H1 (cell line): Measurements from ENCODE around the gene DIPK1A. TPM values are rescaled to one million over a fixed set of nuclear protein-coding genes. Genes with fewer than 3 reads are reported as not detected.

Experiments
- CTCF ChIA-PET: fragments of 300-600 bp; sonication (Branson Sonifier 250); formaldehyde crosslinking; loops from one replicate; lab custom pipeline; 2021; ENCODE audit not compliant: partially characterized antibody; lab: Charles Lee
- POLR2A ChIA-PET: fragments of 300-600 bp; sonication (Branson Sonifier 250); formaldehyde crosslinking; loops from one replicate; lab custom pipeline; 2021; ENCODE audit warnings: inconsistent platforms; ENCODE audit not compliant: partially characterized antibody; lab: Charles Lee
- DNase-seq, 2 experiments: peaks; one replicate each; pipeline versions ENCODE4 v3.0.0 to v3.0.0-alpha.2; 2010 to 2022; ENCODE audit warnings: low spot score in 2 of 2, low read depth in 1 of 2, mixed read lengths in 1 of 2
- FAIRE-seq: peaks from 2 replicates; lab custom pipeline; 2011; peaks lifted over from hg19 to GRCh38; lab: Jason Lieb, UNC
- H2AFZ ChIP-seq: 2 replicates; pipeline ENCODE4 v1.8.1; 2012; ENCODE audit warnings: low read length, inconsistent platforms
- H2AK5ac ChIP-seq: 2 replicates; pipeline ENCODE4 v1.6.1; 2013; ENCODE audit warnings: low read depth, low read length
- H2BK120ac ChIP-seq: replicated peaks from 2 replicates; pipeline ENCODE3; 2013; ENCODE audit warnings: low read depth, low read length, inconsistent platforms
- H2BK12ac ChIP-seq: 2 replicates; pipeline ENCODE4 v1.6.1; 2013; ENCODE audit warnings: low read depth, low read length
- H2BK15ac ChIP-seq: 2 replicates; pipeline ENCODE4 v1.6.1; 2013; ENCODE audit warnings: low read length
- H2BK20ac ChIP-seq: 2 replicates; pipeline ENCODE4 v1.6.1; 2013; ENCODE audit warnings: low read length
- H2BK5ac ChIP-seq: 2 replicates; pipeline ENCODE4 v1.6.1; 2013; ENCODE audit warnings: low read depth, low read length
- H3K14ac ChIP-seq: 2 replicates; pipeline ENCODE4 v1.6.1; 2013; ENCODE audit warnings: inconsistent platforms; ENCODE audit not compliant: insufficient read length
- H3K18ac ChIP-seq: 2 replicates; pipeline ENCODE4 v1.6.1; 2013; ENCODE audit warnings: low read length; ENCODE audit errors: extremely low read depth
- H3K23ac ChIP-seq: 2 replicates; pipeline ENCODE4 v1.6.1; 2013; ENCODE audit warnings: inconsistent platforms; ENCODE audit not compliant: insufficient read length
- H3K23me2 ChIP-seq: 2 replicates; pipeline ENCODE4 v1.6.1; 2013; ENCODE audit warnings: low read depth, low read length
- H3K27ac ChIP-seq: 2 replicates; pipeline ENCODE4 v1.6.1; 2011; ENCODE audit warnings: low read depth, low read length, inconsistent platforms
- H3K27me3 ChIP-seq, 4 experiments: replicated peaks in 1 of 4; 1 replicate in 1 of 4; 2 replicates in 3 of 4; pipeline versions ENCODE4 v1.6.1 to v1.8.1; 2011 to 2013; ENCODE audit warnings: low read length in 3 of 4, mild to moderate bottlenecking in 3 of 4, inconsistent platforms in 2 of 4, mixed read lengths in 2 of 4, moderate library complexity in 1 of 4; ENCODE audit not compliant: control insufficient read depth in 3 of 4, insufficient read depth in 3 of 4; ENCODE audit errors: extremely low read depth in 1 of 4
- H3K36me3 ChIP-seq, 4 experiments: 2 replicates each; pipeline versions ENCODE4 v1.6.1 to v1.8.1; 2011 to 2013; ENCODE audit warnings: mild to moderate bottlenecking in 4 of 4, low read length in 3 of 4, moderate library complexity in 2 of 4, control low read depth in 1 of 4, inconsistent platforms in 1 of 4; ENCODE audit not compliant: insufficient read depth in 4 of 4, control insufficient read depth in 2 of 4
- H3K4ac ChIP-seq: replicated peaks from 2 replicates; pipeline ENCODE3; 2013; ENCODE audit warnings: low read length, low read depth, mixed read lengths, inconsistent platforms; ENCODE audit not compliant: insufficient read length
- H3K4me1 ChIP-seq, 4 experiments: replicated peaks in 1 of 4; 1 replicate in 1 of 4; 2 replicates in 3 of 4; pipeline versions ENCODE4 v1.6.1 to v1.8.1; 2011 to 2013; ENCODE audit warnings: low read length in 3 of 4, inconsistent platforms in 2 of 4, mixed read lengths in 1 of 4; ENCODE audit not compliant: insufficient read depth in 4 of 4, control insufficient read depth in 3 of 4
- H3K4me2 ChIP-seq, 2 experiments: 2 replicates each; pipeline versions ENCODE4 v1.6.1 to v1.8.1; 2011 to 2013; ENCODE audit warnings: low read depth in 2 of 2, low read length in 2 of 2, control low read depth in 1 of 2, inconsistent platforms in 1 of 2, mild to moderate bottlenecking in 1 of 2; ENCODE audit not compliant: insufficient read depth in 1 of 2
- H3K4me3 ChIP-seq, 4 experiments: fragments of 200-600, 300-600 bp in 1 of 4; sonication (generic), shearing (Covaris generic), sonication (Bioruptor Twin) in 1 of 4; 2 replicates each; pipeline versions ENCODE4 v1.5.1 to v1.8.1; 2011 to 2016; ENCODE audit warnings: low read length in 4 of 4, low read depth in 3 of 4, control low read depth in 2 of 4, inconsistent platforms in 2 of 4, mild to moderate bottlenecking in 2 of 4, mixed read lengths in 1 of 4, moderate library complexity in 1 of 4; ENCODE audit not compliant: insufficient read depth in 2 of 4; ENCODE audit errors: extremely low read depth in 1 of 4
- H3K56ac ChIP-seq: replicated peaks from 2 replicates; pipeline ENCODE3; 2013; ENCODE audit warnings: low read depth, mild to moderate bottlenecking, mixed read lengths, low read length, inconsistent platforms; ENCODE audit not compliant: insufficient read length
- H3K79me1 ChIP-seq: 2 replicates; pipeline ENCODE4 v1.6.1; 2013; ENCODE audit warnings: low read depth, low read length, control low read depth
- H3K79me2 ChIP-seq, 2 experiments: 2 replicates each; pipeline versions ENCODE4 v1.6.1 to v1.8.1; 2012 to 2013; ENCODE audit warnings: low read length in 2 of 2, mild to moderate bottlenecking in 2 of 2, inconsistent platforms in 1 of 2; ENCODE audit not compliant: insufficient read depth in 2 of 2, control insufficient read depth in 1 of 2
- H3K9ac ChIP-seq, 4 experiments: replicated peaks in 1 of 4; 1 replicate in 1 of 4; 2 replicates in 3 of 4; pipeline versions ENCODE4 v1.6.1 to v1.8.1; 2011 to 2013; ENCODE audit warnings: low read depth in 3 of 4, low read length in 3 of 4, control low read depth in 2 of 4, mild to moderate bottlenecking in 2 of 4, moderate library complexity in 2 of 4, inconsistent platforms in 1 of 4; ENCODE audit errors: extremely low read depth in 1 of 4
- H3K9me3 ChIP-seq, 2 experiments: 2 replicates each; pipeline versions ENCODE4 v1.6.1 to v1.8.1; 2012 to 2013; ENCODE audit warnings: mild to moderate bottlenecking in 2 of 2, moderate library complexity in 2 of 2, control low read depth in 1 of 2, inconsistent platforms in 1 of 2, low read depth in 1 of 2, low read length in 1 of 2, mixed read lengths in 1 of 2; ENCODE audit not compliant: insufficient read depth in 2 of 2
- H4K20me1 ChIP-seq, 2 experiments: replicated peaks in 1 of 2; 2 replicates each; pipeline versions ENCODE3 to v1.8.1; 2011 to 2013; ENCODE audit warnings: inconsistent platforms in 2 of 2, low read length in 2 of 2, mild to moderate bottlenecking in 1 of 2; ENCODE audit not compliant: insufficient read depth in 2 of 2, control insufficient read depth in 1 of 2
- H4K5ac ChIP-seq: 2 replicates; pipeline ENCODE4 v1.6.1; 2013; ENCODE audit warnings: low read length, low read depth, mixed read lengths, inconsistent platforms; ENCODE audit not compliant: insufficient read length
- H4K8ac ChIP-seq: 2 replicates; pipeline ENCODE4 v1.8.0; 2013; ENCODE audit warnings: mild to moderate bottlenecking, moderate library complexity, low read length, inconsistent platforms; ENCODE audit not compliant: insufficient read depth; ENCODE audit errors: extremely low read depth
- H4K91ac ChIP-seq: replicated peaks from 2 replicates; pipeline ENCODE3; 2013; ENCODE audit warnings: low read length, mixed read lengths, inconsistent platforms; ENCODE audit not compliant: insufficient read length
- PHF8 ChIP-seq: fragments of 200-600 bp; sonication (generic); conservative IDR thresholded peaks from 2 replicates; pipeline ENCODE4 v1.7.1; 2012; ENCODE audit warnings: low read depth, mild to moderate bottlenecking, inconsistent platforms, low read length, moderate library complexity
- RBBP5 ChIP-seq: IDR thresholded peaks from 2 replicates; pipeline ENCODE4 v1.7.1; 2012; ENCODE audit warnings: low read depth, mild to moderate bottlenecking, inconsistent platforms, low read length, moderate library complexity, borderline replicate concordance
- SP1 ChIP-seq: IDR thresholded peaks from 2 replicates; pipeline ENCODE4 v1.6.1; 2011; ENCODE audit warnings: low read depth, low read length
- TCF12 ChIP-seq: IDR thresholded peaks from 2 replicates; pipeline ENCODE4 v1.6.1; 2011; ENCODE audit warnings: low read depth, mild to moderate bottlenecking, low read length
- WGBS, 2 experiments: shearing (Covaris generic) in 1 of 2; methylation state at CpG; one replicate each; pipeline versions ENCODE4 v1.1.6 to v1.1.7; 2013 to 2015; ENCODE audit warnings: low lambda C conversion rate in 2 of 2, mixed read lengths in 2 of 2, inconsistent platforms in 1 of 2, low coverage in 1 of 2, missing lambda C conversion rate in 1 of 2; ENCODE audit not compliant: insufficient replicate concordance in 2 of 2, insufficient coverage in 1 of 2, insufficient read length in 1 of 2; ENCODE audit errors: extremely low coverage in 1 of 2, missing lambda C conversion rate in 1 of 2; 5-methylcytosine and 5-hydroxymethylcytosine counted together
- polyA plus RNA-seq, 7 experiments: library from polyadenylated mRNA; depleted of rRNA in 3 of 7; stranded (reverse) in 5 of 7; unstranded in 2 of 7; fragments of >200 nt in 5 of 7; fragments of 200-250 nt in 2 of 7; gene quantifications; 1 replicate in 5 of 7; 2 replicates in 1 of 7; 4 replicates in 1 of 7; pipeline versions ENCODE4 v1.2.1 to v1.2.3, GENCODE V29; 2011 to 2013; ENCODE audit warnings: missing spikeins in 2 of 7, mixed read lengths in 2 of 7
- total RNA-seq: library from RNA; stranded (reverse); fragmentation: NEBNext Ultra II Directional; extraction: Animal tissue kit (Norgen Biotek cat#: 25700); gene quantifications from 2 replicates; pipeline ENCODE4 v1.2.1, GENCODE V29; 2021

DIPK1A gene
- total and polyA plus RNA-seq, 2 of the 8 experiments (the other 6 are each of a cell fraction or from before 2014, with no cell fraction given), result 2.5 to 5.0 TPM

DNA sequence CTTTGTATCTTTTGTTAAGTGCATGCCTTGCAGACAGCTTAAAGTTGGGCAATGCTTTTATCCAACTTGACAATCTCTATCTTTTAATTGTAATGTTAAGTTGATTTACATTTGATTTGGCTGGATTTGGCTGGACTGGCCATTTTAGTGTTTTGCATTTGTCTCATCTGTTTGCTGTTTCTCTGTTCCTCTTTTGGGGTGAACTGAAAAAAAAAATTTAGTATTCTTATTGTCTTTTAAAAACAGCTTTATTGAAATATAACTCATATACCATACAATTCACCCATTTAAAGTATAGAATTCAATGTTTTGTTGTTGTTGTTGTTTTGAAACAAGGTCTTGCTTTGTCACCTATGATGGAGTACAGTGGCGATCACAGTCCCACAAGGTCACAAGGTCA lies 34.4 kb downstream of the DIPK1A start:
- no peak overlapping the region for H3K56ac ChIP-seq
- no peak for FAIRE-seq
- H2BK20ac ChIP-seq, result no peak overlapping the region
- H3K27me3 ChIP-seq, result no peaks in the 10 kb centered on the region
- H3K9me3 ChIP-seq, result no peaks in the 10 kb centered on the region
- H3K18ac ChIP-seq, result no peak overlapping the region
- H3K36me3 ChIP-seq, result no peaks in the 10 kb centered on the region
- DNase-seq, result no peak
- no peak overlapping the region for H3K4me3 ChIP-seq
- no peak overlapping the region for H2AK5ac ChIP-seq
- no peaks in the 10 kb centered on the region for H3K79me2 ChIP-seq
- H4K8ac ChIP-seq, result no peak overlapping the region
- no peak overlapping the region for H3K27ac ChIP-seq
- H3K4me2 ChIP-seq, result no peak overlapping the region
- H3K14ac ChIP-seq, result no peak overlapping the region
- ChIA-PET POLR2A (no interaction called here), CTCF (interaction anchor here (2.4 kb wide), 1 partner anchor 67 kb away, joined by 5 read pairs; no protein-coding TSS in a partner anchor)
- H4K5ac ChIP-seq, result no peak overlapping the region
- no peak overlapping the region for H3K4ac ChIP-seq
- no peaks in the 10 kb centered on the region for H3K4me1 ChIP-seq
- H3K23me2 ChIP-seq, result no peaks in the 10 kb centered on the region
- WGBS, 2 experiments, result 100% methylated on average over 1 of the region's 1 CpG; no CpG with 5 or more reads in 1 of the 2 experiments
- TF ChIP-seq RBBP5 (no peak), PHF8 (no peak), TCF12 (no peak), SP1 (no peak)
- H2BK120ac ChIP-seq, result no peak overlapping the region
- H2BK15ac ChIP-seq, result no peak overlapping the region
- H4K20me1 ChIP-seq, result no peaks in the 10 kb centered on the region
- H2AFZ ChIP-seq, result no peak overlapping the region
- no peaks in the 10 kb centered on the region for H3K79me1 ChIP-seq
- H3K23ac ChIP-seq, result no peak overlapping the region
- no peak overlapping the region for H2BK12ac ChIP-seq
- H3K9ac ChIP-seq, result no peak overlapping the region
- no peak overlapping the region for H4K91ac ChIP-seq
- no peak overlapping the region for H2BK5ac ChIP-seq
